ENCODE results near the gene CHAD. TPM values are rescaled to one million over a fixed set of nuclear protein-coding genes. Genes with fewer than 3 reads are reported as not detected.

Gene CHAD
- total and polyA plus RNA-seq, 2 of the 4 experiments (the other 2 are of a cell fraction) = 0.03 TPM; not detected in 1

DNA sequence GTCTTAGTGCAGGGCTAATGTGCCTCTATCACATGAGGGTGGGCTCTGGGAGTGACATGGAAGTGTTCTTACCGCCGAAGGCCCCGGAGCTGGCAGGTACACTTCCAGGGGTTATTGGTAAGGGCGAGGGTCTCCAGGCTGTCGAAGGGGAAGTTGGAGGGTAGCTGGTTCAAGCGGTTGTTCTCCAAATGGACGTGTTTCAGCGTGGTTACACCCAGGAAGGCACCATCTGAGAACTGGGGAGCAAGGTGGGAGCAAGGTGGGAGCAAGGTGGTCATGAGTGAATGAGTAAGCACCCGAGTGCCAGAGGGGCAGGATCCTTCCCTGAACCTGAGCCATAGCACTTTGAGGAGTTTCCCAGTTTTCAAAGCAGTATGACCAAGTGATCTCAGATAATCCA, 3.0 kb downstream of the CHAD start:
- ChIA-PET POLR2A (ENCODE audit: unreplicated experiment) (no interaction called here), CTCF (interaction anchor here (0.7 kb wide), 1 partner anchor 602 kb away, joined by 3 read pairs; no protein-coding TSS in a partner anchor)
- Histone ChIP-seq H2BK5ac (ENCODE audit: low read depth, low read length, poor library complexity, severe bottlenecking) (no peak overlapping the region), H3K4me2 (ENCODE audit: low read depth, low read length) (no peak overlapping the region), H2BK20ac (ENCODE audit: low read depth, low read length) (no peak overlapping the region), H3K9me1 (ENCODE audit: insufficient read depth, low read length) (no peaks in the 10 kb centered on the region), H3K4me1 (ENCODE audit: control insufficient read depth, insufficient read depth, low read length) (peaks cover 2% of the 10 kb centered on the region), H3K14ac (replicated peaks; ENCODE audit: low read depth, low read length) (no peak overlapping the region), H4K8ac (ENCODE audit: low read depth in 2 of 2, low read length in 2 of 2) (no peak overlapping the region), H3K9me3 (ENCODE audit: control insufficient read depth, insufficient read depth, low read length) (no peaks in the 10 kb centered on the region), H2BK15ac (ENCODE audit: low read depth, low read length) (no peak overlapping the region), H3K4ac (ENCODE audit: low read depth, low read length) (no peak overlapping the region), H3K36me3 (ENCODE audit: control insufficient read depth, insufficient read depth, low read length) (peaks cover 1% of the 10 kb centered on the region; the same call in 1 of the 2 replicates), H3K27me3 (ENCODE audit: control insufficient read depth, insufficient read depth, low read length) (peaks cover 25% of the 10 kb centered on the region), H2AK9ac (replicated peaks; ENCODE audit: low read depth, low read length, poor library complexity) (no peak overlapping the region), H4K20me1 (ENCODE audit: insufficient read depth, low read length) (no peaks in the 10 kb centered on the region; the same call in 1 of the 2 replicates), H3K79me1 (ENCODE audit: low read depth in 1 of 2, low read length in 2 of 2) (no peaks in the 10 kb centered on the region), H3K23ac (ENCODE audit: low read depth, low read length) (no peak overlapping the region), H4K91ac (ENCODE audit: insufficient read depth, low read depth, low read length) (no peak overlapping the region), H3K56ac (ENCODE audit: extremely low read depth, insufficient read depth, low read length) (no peak overlapping the region), H3K27ac (ENCODE audit: insufficient read depth, low read length) (no peak overlapping the region), H2AK5ac (ENCODE audit: low read depth, low read length) (no peak overlapping the region), H2AFZ (replicated peaks; ENCODE audit: low read length, poor library complexity) (no peak overlapping the region), H4K5ac (ENCODE audit: low read depth, low read length) (no peak overlapping the region), H2BK120ac (ENCODE audit: low read depth, low read length) (no peak overlapping the region), H3K4me3 (ENCODE audit: insufficient read depth, low read depth, low read length) (no peak overlapping the region), H3K9ac (ENCODE audit: low read depth, low read length) (no peak overlapping the region), H3K18ac (ENCODE audit: low read depth, low read length) (no peak overlapping the region)
- TF ChIP-seq CEBPB (IDR thresholded peaks at IDR 0.05; ENCODE audit: low read depth, low read length) = no peak
- TF ChIP-seq FOS (IDR thresholded peaks at IDR 0.05; ENCODE audit: low read depth, low read length) = no peak
- no peak for TF ChIP-seq RAD21 (IDR thresholded peaks at IDR 0.05; ENCODE audit: low read length)
- TF ChIP-seq, protein P1, sequence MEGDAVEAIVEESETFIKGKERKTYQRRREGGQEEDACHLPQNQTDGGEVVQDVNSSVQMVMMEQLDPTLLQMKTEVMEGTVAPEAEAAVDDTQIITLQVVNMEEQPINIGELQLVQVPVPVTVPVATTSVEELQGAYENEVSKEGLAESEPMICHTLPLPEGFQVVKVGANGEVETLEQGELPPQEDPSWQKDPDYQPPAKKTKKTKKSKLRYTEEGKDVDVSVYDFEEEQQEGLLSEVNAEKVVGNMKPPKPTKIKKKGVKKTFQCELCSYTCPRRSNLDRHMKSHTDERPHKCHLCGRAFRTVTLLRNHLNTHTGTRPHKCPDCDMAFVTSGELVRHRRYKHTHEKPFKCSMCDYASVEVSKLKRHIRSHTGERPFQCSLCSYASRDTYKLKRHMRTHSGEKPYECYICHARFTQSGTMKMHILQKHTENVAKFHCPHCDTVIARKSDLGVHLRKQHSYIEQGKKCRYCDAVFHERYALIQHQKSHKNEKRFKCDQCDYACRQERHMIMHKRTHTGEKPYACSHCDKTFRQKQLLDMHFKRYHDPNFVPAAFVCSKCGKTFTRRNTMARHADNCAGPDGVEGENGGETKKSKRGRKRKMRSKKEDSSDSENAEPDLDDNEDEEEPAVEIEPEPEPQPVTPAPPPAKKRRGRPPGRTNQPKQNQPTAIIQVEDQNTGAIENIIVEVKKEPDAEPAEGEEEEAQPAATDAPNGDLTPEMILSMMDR (conservative IDR thresholded peaks at IDR 0.05; ENCODE audit: low read depth, low read length) = no peak
- TF ChIP-seq, protein P2, sequence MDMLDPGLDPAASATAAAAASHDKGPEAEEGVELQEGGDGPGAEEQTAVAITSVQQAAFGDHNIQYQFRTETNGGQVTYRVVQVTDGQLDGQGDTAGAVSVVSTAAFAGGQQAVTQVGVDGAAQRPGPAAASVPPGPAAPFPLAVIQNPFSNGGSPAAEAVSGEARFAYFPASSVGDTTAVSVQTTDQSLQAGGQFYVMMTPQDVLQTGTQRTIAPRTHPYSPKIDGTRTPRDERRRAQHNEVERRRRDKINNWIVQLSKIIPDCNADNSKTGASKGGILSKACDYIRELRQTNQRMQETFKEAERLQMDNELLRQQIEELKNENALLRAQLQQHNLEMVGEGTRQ (IDR thresholded peaks at IDR 0.05; ENCODE audit: low read depth, low read length) = no peak
- TF ChIP-seq CHD1 (IDR thresholded peaks at IDR 0.05; ENCODE audit: low read depth, low read length) = no peak
- no peak for TF ChIP-seq POLR2A (IDR thresholded peaks at IDR 0.05; ENCODE audit: low read depth, low read length)
- TF ChIP-seq NFE2L2 (IDR thresholded peaks at IDR 0.05; ENCODE audit: low read depth, low read length) = no peak
- TF ChIP-seq SMC3 (IDR thresholded peaks at IDR 0.05; ENCODE audit: low read depth, low read length) = no peak
- no peak for TF ChIP-seq RCOR1 (IDR thresholded peaks at IDR 0.05; ENCODE audit: insufficient replicate concordance, low read length)
- TF ChIP-seq MAFK (IDR thresholded peaks at IDR 0.05; ENCODE audit: low read depth, low read length) = no peak
- no peak for TF ChIP-seq MAZ (IDR thresholded peaks at IDR 0.05; ENCODE audit: borderline replicate concordance, low read depth, low read length)
- no peak for TF ChIP-seq RFX5 (IDR thresholded peaks at IDR 0.05; ENCODE audit: low read depth, low read length)
- TF ChIP-seq MXI1 (IDR thresholded peaks at IDR 0.05; ENCODE audit: borderline replicate concordance, low read depth, low read length) = no peak
- TF ChIP-seq, protein P3, sequence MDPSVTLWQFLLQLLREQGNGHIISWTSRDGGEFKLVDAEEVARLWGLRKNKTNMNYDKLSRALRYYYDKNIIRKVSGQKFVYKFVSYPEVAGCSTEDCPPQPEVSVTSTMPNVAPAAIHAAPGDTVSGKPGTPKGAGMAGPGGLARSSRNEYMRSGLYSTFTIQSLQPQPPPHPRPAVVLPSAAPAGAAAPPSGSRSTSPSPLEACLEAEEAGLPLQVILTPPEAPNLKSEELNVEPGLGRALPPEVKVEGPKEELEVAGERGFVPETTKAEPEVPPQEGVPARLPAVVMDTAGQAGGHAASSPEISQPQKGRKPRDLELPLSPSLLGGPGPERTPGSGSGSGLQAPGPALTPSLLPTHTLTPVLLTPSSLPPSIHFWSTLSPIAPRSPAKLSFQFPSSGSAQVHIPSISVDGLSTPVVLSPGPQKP (IDR thresholded peaks at IDR 0.05; ENCODE audit: borderline replicate concordance, low read depth, low read length) = no peak
- no peak for TF ChIP-seq BHLHE40 (IDR thresholded peaks at IDR 0.05; ENCODE audit: low read depth, low read length)
- DNase-seq (no peak), ATAC-seq (ENCODE audit: low read depth) (no peak)
- BruUV-seq (replicated peaks) = no TSS peak
- WGBS, 2 experiments (ENCODE audit: extremely low coverage in 2 of 2, insufficient read length in 1 of 2) = no CpG with 5 or more reads among the region's 9 CpGs
- in situ Hi-C loops (cut with MboI; ENCODE audit: low sequenced_read_pairs) = no loop called here
- intact Hi-C loops (cut with micrococcal nuclease) = no loop called here
- dilution Hi-C loops (cut with HindIII; ENCODE audit: low sequenced_read_pairs, unreplicated experiment) = no loop called here
